ENCODE results near the gene CPZ. TPM values are rescaled to one million over a fixed set of nuclear protein-coding genes. Genes with fewer than 3 reads are reported as not detected.

CPZ gene
- total RNA-seq, 1 experiment from 2014 or later: not detected

GRCh38 chr4:8612646-8613045 is 20.1 kb downstream of the CPZ start:
- peaks cover 85% of the 10 kb centered on the region for H3K27me3 Mint-ChIP-seq (ENCODE audit: unreplicated experiment)
- no peaks in the 10 kb centered on the region for H3K9me3 Mint-ChIP-seq (ENCODE audit: low read depth, unreplicated experiment)
- H3K4me3 Mint-ChIP-seq (ENCODE audit: low read depth, unreplicated experiment): no peak overlapping the region
- BruUV-seq (replicated peaks): no TSS peak
- no peak overlapping the region for H3K27ac Mint-ChIP-seq (ENCODE audit: unreplicated experiment)
- H3K4me1 Mint-ChIP-seq (ENCODE audit: low read depth, unreplicated experiment): no peaks in the 10 kb centered on the region
- intact Hi-C loops (cut with micrococcal nuclease; ENCODE audit: unreplicated experiment): no loop called here
- H3K36me3 Mint-ChIP-seq (ENCODE audit: insufficient read depth, unreplicated experiment): no peaks in the 10 kb centered on the region
- no peak for TF ChIP-seq CTCF (IDR thresholded peaks at IDR 0.05; ENCODE audit: unreplicated experiment)
- CTCF ChIA-PET: no interaction called here
- no peak for DNase-seq

GRCh38 chr4:8613421-8614364 is 21.1 kb downstream of the CPZ start:
- Mint-ChIP-seq H3K27me3 (ENCODE audit: unreplicated experiment) (peaks cover 91% of the 10 kb centered on the region), H3K4me3 (ENCODE audit: low read depth, unreplicated experiment) (no peak overlapping the region), H3K4me1 (ENCODE audit: low read depth, unreplicated experiment) (no peaks in the 10 kb centered on the region), H3K27ac (ENCODE audit: unreplicated experiment) (no peak overlapping the region), H3K9me3 (ENCODE audit: low read depth, unreplicated experiment) (no peaks in the 10 kb centered on the region), H3K36me3 (ENCODE audit: insufficient read depth, unreplicated experiment) (no peaks in the 10 kb centered on the region)
- TF ChIP-seq CTCF (IDR thresholded peaks at IDR 0.05; ENCODE audit: unreplicated experiment): no peak
- DNase-seq: no peak
- intact Hi-C loops (cut with micrococcal nuclease; ENCODE audit: unreplicated experiment): no loop called here
- CTCF ChIA-PET: no interaction called here
- BruUV-seq (replicated peaks): no TSS peak

GRCh38 chr4:8614365-8615193 is 22.0 kb downstream of the CPZ start:
- intact Hi-C loops (cut with micrococcal nuclease; ENCODE audit: unreplicated experiment): no loop called here
- TF ChIP-seq CTCF (IDR thresholded peaks at IDR 0.05; ENCODE audit: unreplicated experiment): no peak
- Mint-ChIP-seq H3K36me3 (ENCODE audit: insufficient read depth, unreplicated experiment) (no peaks in the 10 kb centered on the region), H3K27me3 (ENCODE audit: unreplicated experiment) (peaks cover 88% of the 10 kb centered on the region), H3K27ac (ENCODE audit: unreplicated experiment) (no peak overlapping the region), H3K9me3 (ENCODE audit: low read depth, unreplicated experiment) (no peaks in the 10 kb centered on the region), H3K4me1 (ENCODE audit: low read depth, unreplicated experiment) (no peaks in the 10 kb centered on the region), H3K4me3 (ENCODE audit: low read depth, unreplicated experiment) (no peak overlapping the region)
- CTCF ChIA-PET: no interaction called here
- BruUV-seq (replicated peaks): no TSS peak
- no peak for DNase-seq

GRCh38 chr4:8615366-8615765 is 22.8 kb downstream of the CPZ start:
- H3K36me3 Mint-ChIP-seq (ENCODE audit: insufficient read depth, unreplicated experiment): no peaks in the 10 kb centered on the region
- no peak overlapping the region for H3K27ac Mint-ChIP-seq (ENCODE audit: unreplicated experiment)
- intact Hi-C loops (cut with micrococcal nuclease; ENCODE audit: unreplicated experiment): no loop called here
- H3K4me3 Mint-ChIP-seq (ENCODE audit: low read depth, unreplicated experiment): no peak overlapping the region
- H3K9me3 Mint-ChIP-seq (ENCODE audit: low read depth, unreplicated experiment): no peaks in the 10 kb centered on the region
- CTCF ChIA-PET: no interaction called here
- no peak for DNase-seq
- no TSS peak for BruUV-seq (replicated peaks)
- no peak for TF ChIP-seq CTCF (IDR thresholded peaks at IDR 0.05; ENCODE audit: unreplicated experiment)
- H3K27me3 Mint-ChIP-seq (ENCODE audit: unreplicated experiment): peaks cover 80% of the 10 kb centered on the region
- H3K4me1 Mint-ChIP-seq (ENCODE audit: low read depth, unreplicated experiment): no peaks in the 10 kb centered on the region

Measured in Calu3 (cell line).